Neuronal stem cell (in vitro differentiated cells): ENCODE data around the gene DUSP22.

Source experiments
- DNase-seq: peaks from one replicate; pipeline ENCODE4 v3.0.0-alpha.2; 2013; ENCODE audit warnings: low spot score
- H2AFZ ChIP-seq: one replicate; pipeline ENCODE4 v1.6.1; 2013; ENCODE audit warnings: mild to moderate bottlenecking, low read length, inconsistent platforms
- H2AK5ac ChIP-seq: 2 replicates; pipeline ENCODE4 v1.6.1; 2013; ENCODE audit warnings: low read depth, mild to moderate bottlenecking, inconsistent platforms, low read length, moderate library complexity, mixed read lengths
- H2BK120ac ChIP-seq: 2 replicates; pipeline ENCODE4 v1.6.1; 2013; ENCODE audit warnings: low read depth, mild to moderate bottlenecking, inconsistent platforms, low read length, moderate library complexity, mixed read lengths
- H2BK12ac ChIP-seq: one replicate; pipeline ENCODE4 v1.6.1; 2013; ENCODE audit warnings: low read length, inconsistent platforms
- H2BK15ac ChIP-seq: 2 replicates; pipeline ENCODE4 v1.6.1; 2013; ENCODE audit warnings: mild to moderate bottlenecking, low read length, inconsistent platforms, mixed read lengths
- H2BK5ac ChIP-seq: one replicate; pipeline ENCODE4 v1.6.1; 2013; ENCODE audit warnings: inconsistent platforms, mild to moderate bottlenecking, low read length, moderate library complexity
- H3K14ac ChIP-seq: one replicate; pipeline ENCODE4 v1.6.1; 2013; ENCODE audit warnings: low read length, inconsistent platforms
- H3K18ac ChIP-seq: 2 replicates; pipeline ENCODE4 v1.6.1; 2013; ENCODE audit warnings: low read length, inconsistent platforms
- H3K23ac ChIP-seq: 2 replicates; pipeline ENCODE4 v1.6.1; 2013; ENCODE audit warnings: low read depth, mild to moderate bottlenecking, mixed read lengths, low read length, inconsistent platforms; ENCODE audit not compliant: poor library complexity
- H3K27ac ChIP-seq: replicated peaks from 3 replicates; pipeline ENCODE4 v1.5.1; 2013; ENCODE audit warnings: low read length, inconsistent platforms
- H3K27me3 ChIP-seq, 3 experiments: 2 replicates each; pipeline ENCODE4 v1.6.1; 2013; ENCODE audit warnings: low read length in 3 of 3, mild to moderate bottlenecking in 2 of 3, inconsistent platforms in 1 of 3, low read depth in 1 of 3, mixed read lengths in 1 of 3, moderate library complexity in 1 of 3; ENCODE audit not compliant: control insufficient read depth in 3 of 3, insufficient read depth in 3 of 3
- H3K36me3 ChIP-seq, 2 donors: replicated peaks in 1 of 2; 2 replicates each; pipeline ENCODE4 v1.6.1; 2013; ENCODE audit warnings: low read length in 2 of 2; ENCODE audit not compliant: control insufficient read depth in 2 of 2, insufficient read depth in 2 of 2
- H3K4ac ChIP-seq: 2 replicates; pipeline ENCODE4 v1.6.1; 2013; ENCODE audit warnings: inconsistent platforms, mild to moderate bottlenecking, low read length, moderate library complexity
- H3K4me1 ChIP-seq, 2 donors: 1 replicate in 1 of 2; 2 replicates in 1 of 2; pipeline ENCODE4 v1.6.1; 2013; ENCODE audit warnings: low read length in 2 of 2, low read depth in 1 of 2; ENCODE audit not compliant: control insufficient read depth in 2 of 2, insufficient read depth in 1 of 2
- H3K4me2 ChIP-seq: one replicate; pipeline ENCODE4 v1.6.1; 2013; ENCODE audit warnings: mild to moderate bottlenecking, low read length, inconsistent platforms; ENCODE audit not compliant: insufficient read depth, poor library complexity, severe bottlenecking
- H3K4me3 ChIP-seq, 2 donors: 2 replicates each; pipeline ENCODE4 v1.5.1; 2013; ENCODE audit warnings: low read length in 2 of 2, mild to moderate bottlenecking in 2 of 2, inconsistent platforms in 1 of 2, moderate library complexity in 1 of 2
- H3K79me1 ChIP-seq: one replicate; pipeline ENCODE4 v1.6.1; 2013; ENCODE audit warnings: low read depth, mild to moderate bottlenecking, inconsistent platforms, low read length, moderate library complexity
- H3K9ac ChIP-seq: one replicate; pipeline ENCODE4 v1.6.1; 2013; ENCODE audit warnings: mild to moderate bottlenecking, low read depth, low read length, inconsistent platforms; ENCODE audit not compliant: poor library complexity
- H3K9me3 ChIP-seq, 2 donors: replicated peaks in 1 of 2; 2 replicates each; pipeline versions ENCODE3 to v1.6.1; 2013; ENCODE audit warnings: low read length in 2 of 2, mild to moderate bottlenecking in 2 of 2, inconsistent platforms in 1 of 2, low read depth in 1 of 2, mixed read lengths in 1 of 2, moderate library complexity in 1 of 2; ENCODE audit not compliant: control insufficient read depth in 2 of 2, insufficient read depth in 1 of 2
- H4K8ac ChIP-seq: one replicate; pipeline ENCODE4 v1.6.1; 2013; ENCODE audit warnings: low read depth, mild to moderate bottlenecking, inconsistent platforms, low read length, moderate library complexity
- H4K91ac ChIP-seq: one replicate; pipeline ENCODE4 v1.6.1; 2013; ENCODE audit warnings: low read length, low read depth, mild to moderate bottlenecking, inconsistent platforms; ENCODE audit not compliant: poor library complexity
- WGBS, 2 donors: extraction: QIAGEN DNeasy Blood & Tissue Kit; methylation state at CpG; one replicate each; pipeline ENCODE4 v1.1.7; 2013; ENCODE audit warnings: missing lambda C conversion rate in 2 of 2, mixed read lengths in 1 of 2; ENCODE audit not compliant: insufficient read length in 2 of 2, insufficient replicate concordance in 1 of 2; ENCODE audit errors: extremely low coverage in 2 of 2; 5-methylcytosine and 5-hydroxymethylcytosine counted together

DUSP22 gene

GRCh38 chr6:343226-343935, 51.1 kb downstream of the DUSP22 start:
- no peak overlapping the region for H3K18ac ChIP-seq
- no peaks in the 10 kb centered on the region for H3K27me3 ChIP-seq
- H3K4me1 ChIP-seq = peaks cover 0 to 3% of the 10 kb centered on the region in 2 donors
- H3K4me2 ChIP-seq = no peak overlapping the region
- no peak overlapping the region for H2AFZ ChIP-seq
- H4K91ac ChIP-seq = no peak overlapping the region
- no peak overlapping the region for H3K4me3 ChIP-seq
- peaks cover under 1 to 8% of the 10 kb centered on the region in 2 donors for H3K36me3 ChIP-seq
- no peak overlapping the region for H3K9ac ChIP-seq
- peaks cover 0 to 40% of the 10 kb centered on the region in 2 donors for H3K9me3 ChIP-seq
- no peak overlapping the region for H3K14ac ChIP-seq
- H3K4ac ChIP-seq = no peak overlapping the region
- no peak overlapping the region for H2BK5ac ChIP-seq
- no peak overlapping the region for H2BK15ac ChIP-seq
- H3K27ac ChIP-seq = no peak overlapping the region
- no peak overlapping the region for H3K23ac ChIP-seq
- no peak overlapping the region for H2BK12ac ChIP-seq
- no peak overlapping the region for H4K8ac ChIP-seq
- no CpG with 5 or more reads among the region's 10 CpGs for WGBS, 2 donors
- no peak overlapping the region for H2BK120ac ChIP-seq
- DNase-seq = no peak
- no peak overlapping the region for H2AK5ac ChIP-seq
- no peaks in the 10 kb centered on the region for H3K79me1 ChIP-seq

DNA sequence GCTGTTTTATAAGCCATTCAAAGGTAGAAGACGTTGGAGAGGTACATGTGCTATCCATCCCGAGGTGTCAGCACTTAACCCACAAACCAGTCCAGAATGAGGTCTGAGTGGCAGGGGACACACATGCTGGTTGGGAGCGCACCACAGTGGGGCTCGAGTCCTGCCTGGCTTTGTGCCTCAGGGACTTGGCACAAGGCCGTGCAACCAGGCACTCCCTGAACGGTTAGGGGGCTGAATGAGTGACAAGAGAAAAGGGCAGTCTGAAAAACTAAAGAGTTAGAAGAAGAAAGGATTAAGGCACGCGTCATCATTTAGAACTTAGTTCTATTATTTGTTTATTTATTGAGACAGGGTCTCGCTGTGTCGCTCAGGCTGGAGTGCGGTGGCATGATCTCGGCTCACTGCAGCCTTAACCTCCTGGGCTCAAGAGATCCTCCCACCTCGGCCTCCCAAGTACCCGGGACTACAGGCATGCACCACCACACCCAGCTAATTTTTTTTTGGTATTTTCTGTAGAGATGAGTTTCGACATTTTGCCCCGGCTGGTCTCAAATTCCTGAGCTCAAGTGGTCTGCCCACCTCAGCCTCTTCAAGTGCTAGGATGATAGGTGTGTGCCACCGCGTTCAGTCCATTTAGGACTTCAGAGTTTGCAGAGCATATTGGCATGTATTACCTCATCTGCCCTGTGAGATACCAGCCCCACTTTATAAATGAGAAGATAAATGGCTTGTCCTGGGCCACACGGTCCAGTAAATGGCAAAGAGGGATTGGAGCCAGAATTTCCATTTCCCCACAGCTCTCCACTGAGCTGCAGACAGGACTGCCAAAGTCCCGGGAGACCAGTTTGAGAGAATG, 51.9 kb downstream of the DUSP22 start:
- no peaks in the 10 kb centered on the region for H3K4me1 ChIP-seq
- H3K79me1 ChIP-seq = no peaks in the 10 kb centered on the region
- H2AFZ ChIP-seq = no peak overlapping the region
- no peak overlapping the region for H2BK12ac ChIP-seq
- no peak overlapping the region for H3K14ac ChIP-seq
- H3K4me2 ChIP-seq = no peak overlapping the region
- no peak overlapping the region for H2BK15ac ChIP-seq
- H3K27me3 ChIP-seq = no peaks in the 10 kb centered on the region
- no peak overlapping the region for H2BK120ac ChIP-seq
- H3K18ac ChIP-seq = no peak overlapping the region
- no peak overlapping the region for H3K4me3 ChIP-seq
- WGBS, 2 donors = no CpG with 5 or more reads among the region's 20 CpGs
- no peak for DNase-seq
- no peak overlapping the region for H2AK5ac ChIP-seq
- H3K23ac ChIP-seq = no peak overlapping the region
- peaks cover 0 to 48% of the 10 kb centered on the region in 2 donors for H3K9me3 ChIP-seq
- H3K27ac ChIP-seq = no peak overlapping the region
- H3K4ac ChIP-seq = no peak overlapping the region
- H4K8ac ChIP-seq = no peak overlapping the region
- no peak overlapping the region for H2BK5ac ChIP-seq
- no peak overlapping the region for H4K91ac ChIP-seq
- H3K9ac ChIP-seq = no peak overlapping the region
- H3K36me3 ChIP-seq = peaks cover 5 to 13% of the 10 kb centered on the region in 2 donors

DNA sequence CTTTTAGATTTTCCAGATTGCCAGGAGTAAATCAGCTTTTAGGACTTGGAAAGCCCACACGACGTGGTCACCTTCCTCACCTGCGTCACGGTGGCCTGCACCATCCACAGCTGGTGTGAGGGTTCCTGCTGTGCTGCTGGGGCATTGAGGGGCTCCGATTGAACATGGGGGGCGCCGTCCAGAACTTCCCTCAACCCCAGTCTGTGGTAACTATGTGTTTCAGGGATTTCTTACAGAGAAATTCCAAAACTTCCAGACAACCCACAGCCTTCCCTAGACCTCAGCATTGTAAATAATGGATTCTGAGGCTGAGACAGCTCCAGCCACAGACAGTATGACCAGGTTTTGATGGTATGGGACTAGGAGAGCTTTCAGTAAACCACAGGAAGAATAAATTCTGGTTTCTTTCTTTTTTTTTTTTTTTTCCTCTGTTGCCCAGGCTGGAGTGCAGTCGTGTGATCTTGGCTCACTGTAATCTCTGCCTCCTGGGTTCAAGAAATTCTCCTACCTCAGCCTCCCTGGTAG, 52.6 kb downstream of the DUSP22 start:
- H2BK5ac ChIP-seq = no peak overlapping the region
- H3K9ac ChIP-seq = no peak overlapping the region
- no peak overlapping the region for H2AFZ ChIP-seq
- peaks cover 7 to 14% of the 10 kb centered on the region in 2 donors for H3K36me3 ChIP-seq
- no peak overlapping the region for H3K14ac ChIP-seq
- no peaks in the 10 kb centered on the region for H3K79me1 ChIP-seq
- no peak overlapping the region for H4K91ac ChIP-seq
- H2BK15ac ChIP-seq = no peak overlapping the region
- H4K8ac ChIP-seq = no peak overlapping the region
- H2BK120ac ChIP-seq = no peak overlapping the region
- WGBS, 2 donors = no CpG with 5 or more reads among the region's 8 CpGs
- no peak for DNase-seq
- no peak overlapping the region for H2AK5ac ChIP-seq
- H3K27me3 ChIP-seq = no peaks in the 10 kb centered on the region
- no peak overlapping the region for H2BK12ac ChIP-seq
- peaks cover 0 to 52% of the 10 kb centered on the region in 2 donors for H3K9me3 ChIP-seq
- H3K18ac ChIP-seq = no peak overlapping the region
- no peak overlapping the region for H3K27ac ChIP-seq
- H3K4ac ChIP-seq = no peak overlapping the region
- no peak overlapping the region for H3K4me2 ChIP-seq
- H3K4me3 ChIP-seq = no peak overlapping the region
- H3K23ac ChIP-seq = no peak overlapping the region
- no peaks in the 10 kb centered on the region for H3K4me1 ChIP-seq
